GM10847 (cell line): ENCODE data around the gene SEC63.

ENCODE experiments used
- POLR2A ChIP-seq: IDR thresholded peaks from 2 replicates; pipeline ENCODE4 v1.6.1; 2011; ENCODE audit not compliant: insufficient read length; ENCODE audit errors: extremely low read depth

The SEC63 gene

DNA sequence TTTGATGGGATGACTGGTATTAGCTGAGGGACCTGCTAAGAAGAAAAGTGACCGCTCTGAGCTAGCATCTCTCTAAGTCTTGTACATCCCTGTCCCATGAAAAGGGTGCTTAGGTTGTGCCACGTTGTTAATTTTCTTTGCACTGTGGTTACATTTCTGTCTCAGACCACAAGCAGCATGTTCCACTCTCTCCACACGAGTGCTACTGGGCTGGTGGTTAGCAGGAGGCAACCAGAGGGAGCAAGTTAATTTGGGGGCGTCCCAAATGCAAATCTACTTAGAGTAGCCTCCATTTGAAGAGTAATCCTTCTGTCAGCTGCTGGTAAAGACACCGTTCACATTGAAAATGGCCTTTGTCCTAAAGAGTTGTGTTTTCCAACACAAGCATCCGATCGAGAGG lies 130.5 kb downstream of the SEC63 start:
- no peak for TF ChIP-seq POLR2A

DNA sequence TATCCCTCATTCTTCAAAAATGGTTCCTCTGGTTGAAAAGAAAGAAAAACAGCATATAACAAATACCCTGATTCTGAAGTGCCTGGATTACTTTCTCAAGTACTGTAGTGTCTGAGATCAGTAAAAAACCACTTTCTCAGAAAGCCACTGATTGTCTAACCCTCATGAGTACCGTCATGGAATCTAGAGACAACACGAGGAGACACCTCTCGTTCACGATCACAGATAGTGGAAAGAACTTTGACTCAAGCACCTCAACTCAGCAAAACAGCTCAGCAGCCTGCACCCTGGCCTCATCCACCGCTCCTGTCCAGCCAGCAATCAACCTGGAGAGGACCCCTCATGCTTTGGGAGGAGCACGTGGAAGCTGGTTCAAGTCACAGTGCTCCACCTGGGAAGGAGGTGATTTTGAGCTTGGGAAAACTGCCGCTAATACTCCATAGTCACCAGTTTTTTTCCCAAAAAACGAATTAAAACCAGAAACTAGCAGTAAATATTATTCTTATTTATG lies 134.9 kb downstream of the SEC63 start:
- no peak for TF ChIP-seq POLR2A

DNA sequence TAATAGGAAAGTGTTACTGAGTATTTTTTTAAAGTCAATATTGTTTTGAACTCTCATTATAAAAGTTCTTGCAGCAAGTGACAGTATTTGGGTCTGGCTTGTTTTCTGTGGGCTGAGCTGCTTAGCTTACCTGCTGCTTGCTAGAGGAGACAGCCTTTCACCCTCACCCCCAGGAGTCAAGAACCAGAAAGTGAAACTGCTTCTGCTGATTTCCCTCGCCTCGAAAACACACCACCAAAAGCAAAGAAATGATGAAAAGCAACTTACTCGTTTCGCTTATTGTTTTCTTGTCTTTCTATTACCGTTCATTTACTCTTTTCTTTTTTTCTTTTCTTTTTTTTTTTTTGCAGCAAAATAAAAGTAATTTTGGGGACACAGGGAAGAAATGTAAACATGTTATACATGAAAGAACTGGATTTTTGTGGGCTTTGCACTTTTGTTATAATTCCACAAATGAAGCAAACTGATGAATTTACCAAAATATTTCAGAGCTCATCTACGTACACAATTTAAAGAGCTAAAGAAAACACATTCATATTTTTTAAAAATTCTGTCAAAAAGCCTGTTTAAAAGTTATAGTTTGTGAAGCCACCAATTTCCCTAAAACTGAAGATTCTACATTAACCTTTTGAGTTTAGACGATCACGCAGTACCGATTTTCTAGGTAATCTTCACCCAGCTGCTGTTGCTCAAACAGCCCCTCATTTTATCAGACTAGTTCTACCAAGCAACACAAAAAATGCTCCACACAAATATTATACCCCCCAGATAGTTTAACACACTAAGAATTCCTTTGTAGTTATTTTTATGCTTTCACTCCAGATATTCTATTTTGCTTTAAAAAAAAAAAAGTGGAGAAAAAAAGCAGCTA lies 135.6 kb downstream of the SEC63 start:
- no peak for TF ChIP-seq POLR2A

DNA sequence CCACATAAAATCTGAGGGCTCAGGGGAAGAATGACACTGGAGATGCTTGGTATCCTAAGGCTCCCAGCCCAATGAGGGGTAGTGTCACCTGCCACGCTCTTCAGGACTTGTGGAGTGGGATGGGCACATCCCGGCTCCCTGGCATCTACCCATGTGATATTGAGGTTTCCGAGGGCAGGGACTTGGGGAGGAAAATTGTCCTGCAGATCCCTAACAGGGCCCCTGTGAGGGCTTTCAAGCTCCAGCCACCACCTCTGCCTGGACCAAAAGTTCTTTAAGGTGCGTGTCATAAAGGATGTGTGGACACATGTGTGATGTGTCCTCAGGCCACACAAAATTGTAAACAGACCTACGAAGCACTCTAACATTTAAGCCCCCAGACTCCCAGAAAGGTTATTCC lies 136.4 kb downstream of the SEC63 start:
- TF ChIP-seq POLR2A = no peak

DNA sequence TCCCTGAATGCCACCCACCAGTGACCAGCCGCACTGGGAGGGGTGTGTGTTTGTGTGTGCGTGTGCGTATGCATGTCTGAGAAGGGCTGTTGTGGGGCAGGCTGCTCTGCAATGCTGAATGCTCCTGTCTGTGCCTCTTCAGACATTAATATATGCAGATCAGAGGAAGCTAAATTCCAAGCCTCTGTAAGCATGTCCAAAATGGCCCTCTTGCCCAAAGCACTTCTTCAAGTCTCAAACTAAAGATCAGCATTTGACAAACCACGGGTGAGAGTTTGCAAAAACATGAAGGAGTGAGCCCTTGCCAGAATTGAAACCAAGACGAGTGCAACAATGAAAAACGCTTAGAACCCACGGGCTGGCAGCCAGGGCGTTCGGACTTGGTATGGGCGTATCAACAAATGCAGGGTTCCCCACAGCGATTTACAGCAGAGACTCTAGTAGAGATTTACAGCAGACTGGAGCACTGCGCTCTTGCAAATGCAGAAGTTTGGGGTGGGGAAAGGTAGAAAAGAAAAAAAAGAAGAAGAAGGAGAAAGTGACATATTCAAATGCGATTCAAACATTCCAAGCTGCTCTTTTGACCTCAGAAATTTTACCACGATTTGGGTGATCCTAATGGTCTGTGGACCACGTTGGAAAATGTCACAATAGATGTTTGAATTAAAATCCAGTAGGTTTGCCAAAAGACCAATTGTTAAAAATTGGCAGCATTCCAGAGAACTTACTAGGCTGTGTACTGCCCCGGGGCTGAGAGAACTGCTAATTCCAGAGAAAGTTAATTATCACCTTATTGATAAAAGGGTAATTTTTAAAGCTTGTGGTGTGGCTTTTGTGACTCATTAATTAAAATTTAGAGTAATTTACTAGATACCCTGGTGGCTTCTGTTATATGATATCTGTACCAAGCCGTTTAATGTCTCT lies 137.4 kb downstream of the SEC63 start:
- no peak for TF ChIP-seq POLR2A

DNA sequence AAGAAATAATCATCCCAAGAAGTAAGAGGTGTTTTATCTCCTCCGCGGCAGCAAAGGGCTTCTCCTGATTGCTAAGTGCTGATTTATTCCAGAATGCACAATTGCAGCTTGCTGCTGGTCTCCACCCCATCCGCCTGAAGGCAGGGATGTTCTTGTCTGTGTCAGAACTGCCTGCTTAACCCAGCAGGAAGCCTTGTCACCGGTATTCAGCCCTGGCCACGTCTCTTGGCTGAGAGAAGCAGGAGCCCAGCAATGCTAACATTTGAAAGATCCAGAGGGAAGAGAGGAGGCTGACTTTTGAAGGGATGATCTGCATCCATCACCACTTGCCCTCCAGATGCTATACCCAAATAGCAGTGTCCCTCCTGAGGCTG lies 138.1 kb downstream of the SEC63 start:
- TF ChIP-seq POLR2A = no peak

DNA sequence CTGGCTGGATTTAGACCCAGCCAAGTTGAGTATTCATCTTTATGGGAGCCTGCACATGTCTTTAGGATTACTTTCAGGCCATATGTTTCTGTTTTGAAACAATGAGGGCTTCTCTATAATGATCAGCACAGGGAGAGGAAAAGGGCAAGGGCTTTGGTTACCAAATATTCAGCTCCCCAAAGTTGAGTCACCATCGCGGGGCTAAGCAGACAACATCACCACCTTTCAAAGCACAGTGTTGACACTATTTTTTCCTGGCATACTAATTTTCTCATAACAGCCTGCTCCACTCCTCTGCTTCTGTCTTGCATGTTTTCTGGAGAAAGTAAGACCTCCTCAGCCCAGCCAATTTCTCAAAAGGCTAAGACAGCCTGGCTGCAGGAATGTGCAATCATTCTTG lies 138.8 kb downstream of the SEC63 start:
- no peak for TF ChIP-seq POLR2A

DNA sequence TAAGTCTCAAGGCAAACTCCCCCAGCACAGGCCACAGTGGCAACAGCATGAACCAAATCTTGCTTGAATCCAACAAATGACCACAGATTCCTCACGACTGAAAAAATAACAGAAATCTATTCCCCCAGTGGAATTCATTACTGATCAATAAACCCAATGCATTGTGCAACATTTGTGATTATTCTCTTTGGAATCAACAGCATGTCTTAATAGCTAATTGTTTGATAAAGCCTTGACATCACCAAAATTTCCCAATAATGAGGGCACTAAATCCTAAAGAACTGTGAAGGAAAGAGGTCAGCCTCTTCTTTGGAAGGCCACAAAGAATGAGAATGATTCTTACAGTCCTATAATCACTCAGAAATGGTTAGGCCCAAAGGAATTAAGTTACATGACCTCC lies 139.7 kb downstream of the SEC63 start:
- no peak for TF ChIP-seq POLR2A

DNA sequence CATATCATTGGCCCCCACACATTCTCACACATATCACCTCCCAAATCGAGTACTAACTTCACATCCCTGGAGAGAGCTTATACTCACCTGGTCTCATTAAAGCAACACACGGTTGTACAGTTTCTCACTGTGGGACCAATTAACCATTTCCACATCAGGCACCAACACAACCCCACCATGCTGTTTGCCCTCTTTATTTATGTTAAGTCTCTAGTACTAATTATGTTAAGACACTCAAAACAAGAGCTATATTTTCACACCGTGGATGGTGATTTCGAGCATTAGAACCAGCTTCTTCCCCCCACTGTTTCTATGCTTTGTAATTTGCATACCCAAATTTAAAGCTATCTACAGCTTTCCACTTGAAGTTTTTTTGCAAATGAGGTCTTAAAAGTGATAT lies 140.2 kb downstream of the SEC63 start:
- no peak for TF ChIP-seq POLR2A
